KOPT-K1 (cell line): Measurements from ENCODE around the gene BBOF1.

Experiments
- H3K27ac ChIP-seq: fragments of 200-600 bp; sonication (generic); 2 replicates; pipeline ENCODE4 v1.5.1; 2016; ENCODE audit warnings: antibody characterized with exemption, mild to moderate bottlenecking, low read depth, low read length; ENCODE audit not compliant: poor library complexity, severe bottlenecking
- H3K36me3 ChIP-seq: fragments of 200-600 bp; sonication (generic); 2 replicates; pipeline ENCODE4 v1.5.1; 2017; ENCODE audit warnings: antibody characterized with exemption, mild to moderate bottlenecking, low read length, moderate library complexity; ENCODE audit not compliant: insufficient read depth
- H3K9me3 ChIP-seq: fragments of 200-600 bp; sonication (generic); 2 replicates; pipeline ENCODE4 v1.5.1; 2017; ENCODE audit warnings: antibody characterized with exemption, low read length, mild to moderate bottlenecking; ENCODE audit not compliant: insufficient read depth, poor library complexity, severe bottlenecking

BBOF1 gene

GRCh38 chr14:74062809-74063150 is 43.6 kb downstream of the BBOF1 start:
- H3K9me3 ChIP-seq: no peaks in the 10 kb centered on the region
- H3K27ac ChIP-seq: no peak overlapping the region
- H3K36me3 ChIP-seq: no peaks in the 10 kb centered on the region; the same call in 1 of the 2 replicates

GRCh38 chr14:74064426-74064825 is 45.3 kb downstream of the BBOF1 start:
- H3K9me3 ChIP-seq: no peaks in the 10 kb centered on the region
- no peaks in the 10 kb centered on the region; the same call in 1 of the 2 replicates for H3K36me3 ChIP-seq
- no peak overlapping the region for H3K27ac ChIP-seq

- H3K9me3 ChIP-seq: no peaks in the 10 kb centered on the region
- H3K36me3 ChIP-seq: no peaks in the 10 kb centered on the region; the same call in 1 of the 2 replicates
- H3K27ac ChIP-seq: no peak overlapping the region
Observed at GRCh38 chr14:74064883-74065282, 45.7 kb downstream of the BBOF1 start.

GRCh38 chr14:74065746-74066575 is 46.8 kb downstream of the BBOF1 start:
- H3K27ac ChIP-seq: no peak overlapping the region
- H3K36me3 ChIP-seq: no peaks in the 10 kb centered on the region; the same call in 1 of the 2 replicates
- H3K9me3 ChIP-seq: no peaks in the 10 kb centered on the region

- Histone ChIP-seq H3K27ac (no peak overlapping the region), H3K36me3 (no peaks in the 10 kb centered on the region), H3K9me3 (no peaks in the 10 kb centered on the region)
Observed at GRCh38 chr14:74077401-74077800, 58.3 kb downstream of the BBOF1 start.

GRCh38 chr14:74080820-74081460 is 61.8 kb downstream of the BBOF1 start:
- no peaks in the 10 kb centered on the region for H3K9me3 ChIP-seq
- H3K27ac ChIP-seq: no peak overlapping the region
- H3K36me3 ChIP-seq: no peaks in the 10 kb centered on the region

DNA sequence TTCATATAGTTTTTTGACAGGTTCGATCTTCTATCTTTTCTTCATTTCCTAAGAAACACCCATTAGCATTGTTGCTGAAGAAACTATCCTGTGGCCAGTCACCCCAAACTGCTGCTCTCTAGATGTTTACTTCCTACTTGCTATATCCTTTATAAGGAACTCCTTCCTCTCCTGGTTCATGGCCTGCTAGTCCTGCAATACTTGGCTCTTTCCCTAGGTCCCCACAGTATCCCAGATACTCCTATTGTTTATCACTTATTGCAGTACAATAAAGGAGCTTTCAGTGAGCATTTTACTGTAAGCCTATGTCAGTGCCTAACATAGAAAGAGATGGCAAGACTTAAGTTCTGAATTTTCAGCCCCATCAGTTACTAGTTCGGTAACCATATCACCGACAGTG is 62.3 kb downstream of the BBOF1 start:
- no peaks in the 10 kb centered on the region for H3K9me3 ChIP-seq
- H3K36me3 ChIP-seq: no peaks in the 10 kb centered on the region
- no peak overlapping the region for H3K27ac ChIP-seq

GRCh38 chr14:74083161-74083560 is 64.0 kb downstream of the BBOF1 start:
- Histone ChIP-seq H3K9me3 (no peaks in the 10 kb centered on the region), H3K27ac (no peak overlapping the region), H3K36me3 (no peaks in the 10 kb centered on the region)

DNA sequence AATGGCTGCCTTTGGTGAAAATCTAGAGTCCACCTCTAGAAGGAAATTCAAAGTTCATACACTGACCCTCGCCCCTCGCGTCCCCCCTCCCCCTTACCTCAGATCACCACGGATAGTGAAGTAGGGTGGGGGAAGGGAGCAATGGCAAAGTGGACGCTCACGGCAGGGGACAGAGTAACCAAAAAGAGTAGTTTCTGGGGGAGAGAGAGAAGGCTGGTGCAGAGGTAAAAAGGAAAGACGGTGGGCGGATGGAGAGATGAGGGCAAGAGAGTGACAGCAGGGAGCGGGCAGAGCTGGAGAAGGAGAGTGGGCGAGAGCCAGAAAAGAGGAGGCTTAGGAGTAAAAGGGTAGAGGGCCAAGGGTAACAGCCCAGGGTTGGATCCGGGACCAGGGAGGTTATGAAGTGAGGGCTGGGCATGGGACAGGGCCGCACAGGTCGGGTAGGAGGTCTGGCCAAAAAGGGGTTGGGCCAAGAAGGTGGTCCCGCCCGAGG is 64.7 kb downstream of the BBOF1 start:
- H3K27ac ChIP-seq: peak overlapping the region; percentile 55
- H3K9me3 ChIP-seq: no peaks in the 10 kb centered on the region
- H3K36me3 ChIP-seq: no peaks in the 10 kb centered on the region

GRCh38 chr14:74084277-74085046 is 65.3 kb downstream of the BBOF1 start, which contains the start of the genes ALDH6A1 and LIN52:
TSS of gene ALDH6A1 (minus strand) at chr14:74084453. CDS start at chr14:74084394, 59 bp downstream.
TSS of gene LIN52 (plus strand) at chr14:74084956. CDS start at chr14:74084975, 19 bp downstream.
- no peaks in the 10 kb centered on the region for H3K36me3 ChIP-seq
- no peaks in the 10 kb centered on the region for H3K9me3 ChIP-seq
- peak within 1 kb of the TSS; percentile 72 for H3K27ac ChIP-seq

DNA sequence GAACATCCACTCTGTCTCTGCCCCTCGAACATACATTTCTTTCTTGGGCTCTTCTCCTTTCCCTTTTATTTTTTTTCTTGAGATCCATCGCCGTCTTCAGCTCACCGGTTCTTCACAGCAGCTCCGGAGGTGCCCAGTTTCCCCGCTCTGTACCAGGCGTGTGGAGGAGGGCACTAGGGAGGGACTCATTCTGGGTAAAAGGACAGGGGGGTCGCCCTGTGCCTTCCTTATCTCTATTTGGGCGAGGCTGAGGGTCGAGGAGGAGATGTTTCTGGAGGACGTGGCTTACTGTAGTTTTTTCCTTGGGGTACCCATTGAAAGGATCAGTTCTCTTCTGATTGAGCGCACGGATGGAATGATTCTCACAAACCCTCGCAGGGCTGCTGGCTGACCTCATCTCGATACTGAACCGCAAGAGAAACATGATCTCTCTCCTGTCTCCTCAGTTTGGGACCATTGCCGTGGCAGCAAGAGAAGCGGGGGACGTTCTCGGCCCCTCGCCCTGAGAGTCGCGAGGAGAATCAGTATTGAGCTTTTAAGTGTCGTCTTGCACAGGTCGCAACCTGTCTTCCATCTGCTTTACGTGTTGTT is 66.0 kb downstream of the BBOF1 start:
- Histone ChIP-seq H3K36me3 (no peaks in the 10 kb centered on the region), H3K9me3 (no peaks in the 10 kb centered on the region), H3K27ac (peak overlapping the region; percentile 72)

- H3K27ac ChIP-seq: peak overlapping the region; percentile 72
Observed at GRCh38 chr14:74085828-74086227, 66.7 kb downstream of the BBOF1 start.

DNA sequence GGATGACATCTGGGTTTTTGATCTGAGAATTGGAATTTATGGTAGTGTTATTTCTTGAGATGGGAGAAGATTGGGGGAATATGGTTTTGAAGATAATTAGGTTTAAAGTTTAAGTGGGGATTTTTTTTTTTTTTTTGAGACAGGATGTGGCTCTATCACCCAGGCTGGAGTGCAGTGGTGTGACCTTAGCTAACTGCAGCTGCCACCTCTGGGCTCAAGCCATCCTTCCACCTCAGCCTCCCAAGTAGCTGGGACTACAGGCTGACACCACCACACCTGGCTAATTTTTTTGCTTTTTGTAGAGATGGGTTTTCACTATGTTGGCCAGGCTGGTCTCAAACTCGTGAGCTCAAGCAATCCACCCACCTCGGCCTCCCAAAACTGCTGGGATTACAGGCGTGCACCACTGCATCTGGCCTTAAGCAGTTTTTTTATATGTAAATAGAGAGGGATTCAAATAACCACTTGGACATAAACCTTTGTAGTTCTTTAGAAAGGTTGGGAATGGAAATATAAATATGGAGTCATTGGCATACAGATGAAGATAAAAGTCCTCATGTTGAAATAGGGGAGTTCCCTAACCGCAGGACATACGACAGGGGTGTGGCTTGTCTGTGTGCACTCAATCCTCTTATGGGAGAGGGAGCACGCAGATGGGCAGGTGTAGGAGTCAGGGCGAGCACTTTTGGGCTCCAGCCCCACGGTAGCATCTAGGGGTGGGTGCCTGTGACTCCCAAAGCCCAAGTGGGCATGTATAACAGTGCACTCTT is 70.3 kb downstream of the BBOF1 start:
- Histone ChIP-seq H3K36me3 (peaks cover 17% of the 10 kb centered on the region), H3K9me3 (no peaks in the 10 kb centered on the region), H3K27ac (no peak overlapping the region)

More at GRCh38 chr14:74085828-74086227, 66.7 kb downstream of the BBOF1 start:
- Histone ChIP-seq H3K36me3 (no peaks in the 10 kb centered on the region), H3K9me3 (no peaks in the 10 kb centered on the region)

GRCh38 chr14:74105381-74105780 is 86.2 kb downstream of the BBOF1 start:
- H3K36me3 ChIP-seq: peaks cover 51% of the 10 kb centered on the region
- no peak overlapping the region for H3K27ac ChIP-seq
- no peaks in the 10 kb centered on the region for H3K9me3 ChIP-seq
